NCI-H146 (cell line): ENCODE results near the gene DNAH3.
"Not testable (repeated sequence)": the region's sequence is repeated elsewhere in the genome, so short reads cannot be mapped to it uniquely, and the experiment has no call there.

Experiments
- DNase-seq: peaks from one replicate; lab custom pipeline; 2025; lab: John Stamatoyannopoulos, UW

The DNAH3 gene

DNA sequence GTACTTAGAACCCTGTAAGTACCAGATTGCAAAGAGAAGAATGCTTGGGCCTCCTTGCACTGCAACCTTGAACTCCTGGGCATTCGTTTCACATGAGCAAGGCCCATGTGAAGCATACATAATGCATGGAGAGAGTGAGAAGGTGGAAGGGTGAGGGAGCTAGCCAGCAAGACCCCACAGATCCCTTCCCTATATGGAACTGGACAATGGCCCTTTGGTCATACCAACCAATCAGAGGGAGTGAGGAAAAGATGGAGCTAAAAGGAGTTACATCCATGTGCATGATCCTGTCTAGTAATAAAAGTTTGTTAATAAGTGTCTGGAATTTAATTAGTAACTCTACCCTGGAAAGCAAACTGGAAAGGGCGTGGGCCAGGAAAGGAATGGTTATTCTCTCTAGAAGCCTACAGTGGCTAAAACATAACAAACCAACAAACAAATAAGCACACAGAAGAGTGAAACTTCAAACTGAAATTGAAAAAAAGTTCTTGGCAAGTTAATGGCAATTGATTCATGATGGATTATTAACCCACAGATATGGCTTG is 29.6 kb downstream of the DNAH3 start:
- no peak for DNase-seq

DNA sequence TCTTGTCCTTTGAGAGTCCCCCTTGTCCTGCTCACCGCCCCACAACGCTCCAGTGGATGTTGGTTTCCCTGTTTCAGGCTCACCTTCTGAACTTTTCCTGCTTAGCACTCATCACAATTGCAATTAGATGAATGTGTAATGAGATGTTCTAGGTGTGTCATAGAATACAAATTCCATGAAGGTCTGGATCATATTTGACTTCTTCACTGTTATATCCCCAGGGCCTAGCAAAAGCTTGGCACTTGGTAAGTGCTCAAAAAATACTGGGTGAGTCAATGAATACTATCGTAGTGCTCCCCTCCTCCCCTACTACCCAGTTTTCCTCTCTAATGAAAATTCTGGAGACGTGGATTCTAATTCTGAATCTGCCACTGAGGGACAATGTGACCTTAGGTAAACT is 33.1 kb downstream of the DNAH3 start:
- DNase-seq = no peak

DNA sequence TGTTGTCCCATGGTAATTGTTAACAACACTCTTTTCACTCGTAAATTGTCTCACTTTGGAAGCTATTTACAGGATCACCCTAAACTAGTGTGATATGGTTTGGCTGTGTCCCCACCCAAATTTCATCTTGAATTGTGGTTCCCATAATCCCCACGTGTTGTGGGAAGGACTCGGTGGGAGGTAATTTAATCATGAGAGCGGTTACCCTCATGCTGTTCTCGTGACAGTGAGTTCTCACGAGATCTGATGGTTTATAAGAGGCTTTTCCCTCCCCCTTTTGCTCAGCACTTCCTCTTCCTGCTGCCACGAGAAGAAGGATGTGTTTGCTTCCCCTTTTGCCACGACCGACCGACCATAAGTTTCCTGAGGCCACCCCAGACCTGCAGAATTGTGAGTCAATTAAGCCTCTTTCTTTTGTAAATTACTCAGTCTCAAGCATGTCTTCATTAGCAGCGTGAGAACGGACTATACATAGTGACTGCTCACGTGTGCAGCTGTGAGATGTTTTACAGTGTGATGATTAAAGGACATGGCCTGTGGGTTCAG is 34.4 kb downstream of the DNAH3 start:
- no peak for DNase-seq

DNA sequence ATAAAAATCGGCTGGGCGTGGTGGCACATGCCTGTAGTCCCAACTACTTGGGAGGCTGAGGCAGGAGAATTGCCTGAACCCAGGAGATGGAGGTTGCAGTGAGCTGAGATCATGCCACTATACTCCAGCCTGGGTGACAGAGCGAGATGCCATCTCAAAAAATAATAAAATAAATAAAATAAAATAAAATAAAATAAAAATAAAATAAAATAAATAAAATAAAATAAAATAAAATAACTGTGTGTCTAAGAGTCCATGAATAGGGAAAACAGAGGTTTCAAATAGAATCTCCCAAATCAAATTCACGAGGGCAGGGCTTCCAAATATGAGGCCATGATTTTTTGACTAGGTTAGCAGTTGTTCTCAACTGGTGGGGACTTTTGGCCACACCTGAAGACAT is 35.1 kb downstream of the DNAH3 start:
- DNase-seq = not testable (repeated sequence)

DNA sequence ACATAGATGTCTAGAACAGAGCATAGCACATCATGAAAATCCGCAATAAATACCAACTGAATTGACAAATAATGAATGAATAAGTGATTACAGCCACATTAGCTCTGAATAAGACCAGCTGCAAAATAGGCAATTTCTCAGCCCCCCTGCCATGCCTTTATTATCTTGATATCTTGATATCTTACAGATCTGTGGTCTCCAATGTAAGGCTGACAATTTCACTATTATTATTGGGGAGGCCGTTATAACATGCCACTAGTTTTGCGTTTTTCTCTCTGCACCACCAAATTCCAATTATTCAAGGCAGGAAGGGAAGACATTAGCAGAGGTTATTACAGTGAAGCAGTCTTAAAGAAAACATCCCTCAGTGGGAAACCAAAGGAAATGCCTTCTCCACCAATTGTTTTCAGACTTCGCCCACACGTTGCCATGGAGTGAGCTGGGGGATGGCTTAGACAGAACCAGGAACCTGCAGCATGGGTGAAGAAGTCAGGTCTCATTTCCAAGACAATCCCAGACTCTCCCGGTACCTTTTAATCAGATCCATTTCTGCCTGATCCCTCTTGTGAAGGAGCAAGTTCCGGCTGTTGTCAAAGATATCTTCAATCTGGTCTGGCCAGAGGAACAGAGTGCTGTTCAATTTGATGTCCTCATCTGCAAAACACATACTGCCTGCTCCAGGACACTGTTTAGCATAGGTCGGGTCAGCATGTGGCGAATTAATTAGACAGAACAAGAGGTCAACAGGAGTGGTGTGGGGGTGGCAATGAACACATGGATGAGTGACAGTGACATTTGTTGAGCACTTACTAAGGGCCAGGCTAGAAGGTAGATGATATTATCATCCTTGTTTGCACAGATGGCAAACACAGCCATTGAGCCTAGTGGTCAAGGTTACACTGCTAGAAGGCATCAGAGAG is 46.4 kb downstream of the DNAH3 start:
- peak; percentile 37 for DNase-seq

DNA sequence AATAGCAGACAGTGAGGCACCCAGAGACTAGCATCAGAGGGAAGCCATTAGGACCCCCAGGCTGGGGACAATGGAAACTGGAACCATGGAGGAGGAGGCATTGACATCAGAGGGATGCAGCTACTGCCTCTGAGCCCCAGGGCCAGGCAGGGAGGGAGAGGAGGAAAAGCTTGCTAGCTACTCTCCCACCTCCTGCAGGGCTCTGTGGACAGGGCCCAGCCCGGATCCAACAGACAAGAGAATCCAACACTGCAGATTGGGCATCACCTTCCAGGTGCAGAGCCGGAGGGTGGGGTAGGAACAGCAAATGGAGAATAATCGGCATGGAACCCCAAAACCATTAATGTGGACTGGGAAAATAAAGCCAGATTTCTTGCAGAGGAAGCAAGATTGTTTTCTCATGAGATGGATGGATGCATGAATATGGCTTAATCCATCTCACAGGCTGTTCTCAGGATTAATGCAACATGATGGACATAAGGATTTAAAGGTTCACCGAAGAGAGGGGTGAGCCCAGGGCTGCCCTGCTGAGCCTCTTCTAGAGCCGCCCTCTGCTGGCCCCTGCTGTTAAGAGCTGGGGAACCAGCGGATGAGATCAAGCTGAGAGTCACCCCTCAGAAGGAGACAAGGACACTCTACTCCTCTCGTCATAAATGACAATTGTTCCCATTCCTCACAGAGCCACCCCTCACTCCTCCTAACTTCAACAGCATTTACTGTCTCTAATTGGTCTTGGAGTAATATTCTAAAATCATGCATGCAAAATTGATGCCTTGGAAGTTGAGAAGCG is 48.8 kb downstream of the DNAH3 start:
- no peak for DNase-seq

DNA sequence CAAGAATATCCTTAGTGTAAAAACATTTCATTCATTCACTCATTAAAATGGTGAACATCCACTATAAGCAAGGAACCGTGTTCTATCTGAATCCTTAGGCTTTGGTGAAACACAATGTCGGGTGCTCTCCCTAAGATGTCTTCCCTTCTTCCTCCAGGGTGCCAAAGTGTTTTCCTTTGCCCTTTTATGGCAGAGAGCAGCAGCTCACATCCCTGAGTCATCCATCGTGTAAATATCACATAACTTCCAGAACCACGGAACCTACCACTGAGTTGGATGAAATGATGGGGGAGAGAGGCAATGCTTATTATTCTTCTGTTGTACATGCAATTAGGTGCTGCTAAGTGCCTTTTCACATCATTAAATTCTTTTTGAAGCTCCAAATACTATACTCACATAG is 50.2 kb downstream of the DNAH3 start:
- no peak for DNase-seq

DNA sequence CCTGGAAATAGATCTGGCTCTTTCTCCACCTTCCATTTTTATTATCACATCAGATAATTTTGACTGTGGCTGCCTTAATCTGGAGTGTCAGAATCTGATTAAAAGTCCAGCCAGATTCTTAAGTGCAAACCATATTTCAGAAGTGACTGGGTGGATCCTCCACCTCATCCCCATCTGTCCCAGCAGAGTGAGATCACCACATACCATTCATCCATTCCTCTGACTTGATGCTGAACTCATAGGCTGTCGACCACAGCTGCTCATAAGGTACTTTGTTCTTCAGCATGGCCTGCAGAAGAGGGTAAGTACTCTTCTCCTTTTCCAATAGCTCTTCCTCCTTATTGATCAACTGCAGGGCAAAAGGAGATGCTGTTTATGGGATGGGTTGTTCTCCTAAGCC is 53.5 kb downstream of the DNAH3 start:
- DNase-seq = no peak

DNA sequence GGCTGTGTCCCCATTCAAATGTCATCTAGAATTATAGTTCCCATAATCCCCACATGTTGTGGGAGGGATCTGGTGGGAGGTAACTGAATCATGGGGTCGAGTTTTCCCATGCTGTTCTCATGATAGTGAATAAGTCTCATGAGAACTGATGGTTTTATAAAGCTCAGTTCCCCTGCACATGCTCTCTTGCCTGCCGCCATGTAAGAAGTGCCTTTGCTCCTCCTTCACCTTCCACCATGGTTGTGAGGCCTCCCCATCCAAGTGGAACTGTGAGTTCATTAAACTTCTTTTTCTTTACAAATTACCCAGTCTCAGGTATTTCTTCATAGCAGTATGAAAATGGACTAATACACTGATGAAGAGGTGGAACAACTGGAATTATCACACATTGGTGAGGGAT is 55.9 kb downstream of the DNAH3 start:
- not testable (repeated sequence) for DNase-seq

DNA sequence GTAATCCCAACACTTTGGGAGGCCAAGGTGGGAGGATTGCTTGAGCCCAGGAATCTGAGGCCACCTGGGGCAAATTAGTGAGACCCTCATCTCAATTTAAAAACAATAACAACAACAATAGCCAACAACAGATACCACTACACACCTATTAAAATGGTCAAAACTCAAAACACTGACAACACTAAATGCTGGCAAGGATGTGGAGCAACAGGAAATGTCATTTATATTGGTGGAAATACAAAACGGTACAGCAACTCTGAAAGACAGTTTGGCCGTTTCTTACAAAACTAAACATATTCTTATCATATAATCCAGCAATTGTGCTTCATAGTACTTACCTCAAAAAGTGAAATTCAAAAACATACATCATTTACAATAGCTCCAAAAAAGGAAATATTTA is 57.7 kb downstream of the DNAH3 start:
- DNase-seq = no peak

DNA sequence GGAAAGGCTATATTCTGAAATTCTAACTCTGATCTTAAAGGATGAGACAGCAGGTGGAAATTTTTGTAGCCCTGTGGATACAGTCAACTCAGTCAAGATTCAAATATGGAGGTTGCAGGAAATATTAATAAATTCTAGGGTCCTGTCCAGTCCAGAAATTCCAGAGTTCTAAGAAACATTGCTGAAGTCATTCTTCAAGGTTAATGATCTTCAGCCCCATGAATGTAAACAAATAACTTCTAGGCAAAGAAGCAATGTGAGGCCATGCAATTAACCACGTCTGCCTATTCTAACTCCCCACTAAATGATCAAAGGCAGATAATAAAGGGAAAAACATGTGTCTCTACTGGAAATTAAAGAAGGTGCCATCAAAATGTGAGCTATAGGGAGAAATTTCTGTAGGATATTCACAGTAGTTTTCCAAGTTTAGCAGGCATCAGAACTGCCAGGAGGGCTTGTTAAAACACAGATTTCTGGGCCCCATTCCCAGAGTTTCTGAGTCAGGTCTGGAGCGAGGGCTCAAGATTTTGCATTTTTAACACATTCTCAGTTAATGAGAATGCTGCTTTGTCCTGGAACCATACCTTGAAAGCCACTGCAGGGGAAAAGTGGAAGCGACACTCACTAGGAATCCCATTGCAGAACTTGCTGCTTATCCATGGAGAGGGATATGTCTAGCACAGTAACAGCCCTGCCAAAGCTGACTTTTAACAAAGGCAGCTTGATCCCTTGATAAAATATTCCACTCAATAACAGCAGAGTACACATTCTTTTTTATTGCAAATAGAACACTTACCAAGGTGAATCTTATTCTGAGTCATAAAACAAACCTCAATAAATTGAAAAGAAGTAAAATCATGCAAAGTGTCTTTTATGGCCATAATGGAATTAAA is 61.8 kb downstream of the DNAH3 start:
- no peak for DNase-seq

GRCh38 chr16:21088143-21088542 is 62.5 kb downstream of the DNAH3 start:
- DNase-seq = no peak

- no peak for DNase-seq
Observed at GRCh38 chr16:21084631-21085225, 65.9 kb downstream of the DNAH3 start.

DNA sequence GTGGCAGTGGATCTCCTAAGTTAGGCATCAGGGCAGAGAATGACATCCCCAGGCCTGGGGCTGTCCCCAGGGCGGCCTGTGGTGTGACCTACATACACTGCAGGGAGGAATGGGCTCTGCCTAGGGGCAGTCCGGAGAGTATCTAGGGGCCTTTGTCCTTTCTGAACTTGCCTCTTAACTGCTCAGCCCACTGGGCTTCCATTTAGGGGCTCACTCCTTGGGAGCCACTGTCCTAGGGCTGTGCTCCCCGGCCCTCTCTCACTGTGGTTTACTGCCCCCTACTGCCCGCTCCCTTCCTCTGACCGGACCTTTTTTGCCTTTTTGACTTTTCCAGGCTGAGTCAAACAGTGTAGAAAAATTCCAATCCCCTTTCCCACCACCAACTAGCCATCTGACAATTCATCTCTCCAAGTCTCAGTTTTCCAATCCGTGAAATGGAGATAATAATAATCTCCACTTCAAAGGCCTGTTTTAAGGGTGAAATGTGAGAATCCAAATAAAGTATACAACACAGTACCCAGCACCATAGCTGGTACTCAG is 66.8 kb downstream of the DNAH3 start:
- DNase-seq = peak; percentile 40

DNA sequence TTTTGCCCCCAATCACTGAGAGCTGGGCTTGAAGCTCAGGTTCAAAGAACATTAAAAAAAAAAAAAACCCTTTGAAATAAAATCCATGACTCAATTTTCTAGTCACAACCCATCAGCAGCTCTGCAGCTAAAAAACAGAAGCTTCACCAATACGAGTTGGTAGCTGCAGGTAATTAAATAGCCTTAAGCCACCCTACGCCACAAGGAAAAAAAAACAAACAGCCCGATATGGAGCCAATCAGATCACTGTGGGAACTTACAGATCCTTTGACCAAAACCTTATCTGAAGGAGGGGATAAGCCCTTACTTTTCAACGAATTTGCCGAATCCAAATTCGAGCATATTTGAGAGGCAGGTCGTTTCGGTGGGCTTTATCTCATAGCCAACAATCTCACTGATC is 69.3 kb downstream of the DNAH3 start:
- no peak for DNase-seq

GRCh38 chr16:21078563-21078962 is 72.1 kb downstream of the DNAH3 start:
- DNase-seq = no peak

GRCh38 chr16:21076186-21076883 is 74.3 kb downstream of the DNAH3 start:
- no peak for DNase-seq

- DNase-seq = no peak
Observed at GRCh38 chr16:21075252-21075651, 75.4 kb downstream of the DNAH3 start.

- no peak for DNase-seq
Observed at GRCh38 chr16:21072976-21073375, 77.7 kb downstream of the DNAH3 start.

GRCh38 chr16:21071741-21072140 is 78.9 kb downstream of the DNAH3 start:
- no peak for DNase-seq
